HG03108 (cell line): ENCODE measurements around the gene NFATC1.

Experiments
- ATAC-seq: cut with Tn5 transposase; IDR thresholded peaks from one replicate; pipeline ENCODE4 v1.9.1; 2021; ENCODE audit warnings: moderate library complexity; ENCODE audit not compliant: unreplicated experiment

The NFATC1 gene

DNA sequence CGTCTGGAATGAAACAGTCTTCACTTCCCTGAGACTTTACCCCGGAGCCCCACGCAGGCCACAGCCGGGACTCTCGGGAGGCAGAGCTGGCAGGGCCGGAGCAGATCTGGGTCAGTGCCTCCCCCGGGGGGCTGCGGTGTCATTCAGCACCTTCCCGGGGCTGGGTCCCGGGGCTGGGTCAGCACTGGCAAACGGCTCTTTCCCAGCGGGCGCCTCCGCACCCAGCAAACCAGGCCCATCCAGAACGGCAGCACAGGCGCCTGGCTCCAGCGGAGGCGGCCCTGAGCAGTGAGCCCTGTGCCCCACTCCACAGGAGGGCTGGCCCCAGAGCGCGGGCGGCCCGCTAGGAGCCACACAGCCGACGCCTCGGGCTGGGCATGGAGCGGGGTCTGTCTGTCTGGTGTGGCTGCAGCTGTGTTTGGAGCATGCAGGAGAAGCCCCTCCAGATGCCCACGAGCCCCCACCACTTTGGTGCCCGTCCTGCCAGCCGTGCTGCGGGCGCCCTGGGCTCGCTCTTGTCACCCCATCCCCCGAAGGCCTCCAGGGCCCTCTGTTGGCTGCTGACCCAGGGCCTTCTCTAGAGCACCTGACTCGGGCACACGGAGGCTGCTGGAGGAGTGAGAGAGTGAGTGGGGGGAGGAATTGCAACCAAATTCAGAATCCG is 151.8 kb downstream of the NFATC1 start:
- ATAC-seq, result no peak

DNA sequence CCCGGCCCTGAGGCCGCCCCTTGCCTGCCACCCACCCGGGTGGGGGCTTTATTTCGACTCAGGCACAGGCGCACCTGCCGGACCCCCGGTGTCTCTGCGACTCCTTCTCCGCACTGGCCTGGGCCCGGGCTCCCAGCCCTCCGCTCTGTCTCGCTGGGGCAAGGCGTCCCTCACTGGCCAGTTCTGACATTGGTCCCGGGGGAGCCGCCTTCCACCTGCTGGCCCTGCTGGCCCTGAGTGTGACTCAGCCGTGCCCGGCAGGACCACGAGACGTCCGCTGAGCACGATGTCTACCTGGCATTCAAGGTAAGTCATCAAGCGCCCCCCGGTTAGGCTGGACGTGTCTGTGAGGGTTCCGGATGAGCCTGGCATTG is 152.3 kb downstream of the NFATC1 start:
- no peak for ATAC-seq

DNA sequence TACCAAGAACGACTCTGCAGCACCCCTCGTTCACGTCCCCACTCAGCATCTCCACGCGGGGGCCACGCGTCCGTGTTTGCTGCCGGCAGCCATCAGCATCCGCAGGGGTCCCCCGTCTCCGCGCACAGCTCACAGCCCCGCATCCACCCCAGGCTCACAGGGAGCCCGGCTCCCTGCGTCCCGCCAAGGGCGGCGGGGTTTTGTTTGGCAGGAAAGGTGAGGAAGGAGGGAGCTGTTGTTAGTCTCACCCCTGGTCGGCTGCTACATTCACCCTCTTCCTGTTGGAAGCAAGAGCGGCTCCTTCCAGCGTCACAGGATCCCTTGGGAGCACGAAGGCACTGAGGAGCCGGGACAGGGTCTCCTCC is 152.9 kb downstream of the NFATC1 start:
- no peak for ATAC-seq

DNA sequence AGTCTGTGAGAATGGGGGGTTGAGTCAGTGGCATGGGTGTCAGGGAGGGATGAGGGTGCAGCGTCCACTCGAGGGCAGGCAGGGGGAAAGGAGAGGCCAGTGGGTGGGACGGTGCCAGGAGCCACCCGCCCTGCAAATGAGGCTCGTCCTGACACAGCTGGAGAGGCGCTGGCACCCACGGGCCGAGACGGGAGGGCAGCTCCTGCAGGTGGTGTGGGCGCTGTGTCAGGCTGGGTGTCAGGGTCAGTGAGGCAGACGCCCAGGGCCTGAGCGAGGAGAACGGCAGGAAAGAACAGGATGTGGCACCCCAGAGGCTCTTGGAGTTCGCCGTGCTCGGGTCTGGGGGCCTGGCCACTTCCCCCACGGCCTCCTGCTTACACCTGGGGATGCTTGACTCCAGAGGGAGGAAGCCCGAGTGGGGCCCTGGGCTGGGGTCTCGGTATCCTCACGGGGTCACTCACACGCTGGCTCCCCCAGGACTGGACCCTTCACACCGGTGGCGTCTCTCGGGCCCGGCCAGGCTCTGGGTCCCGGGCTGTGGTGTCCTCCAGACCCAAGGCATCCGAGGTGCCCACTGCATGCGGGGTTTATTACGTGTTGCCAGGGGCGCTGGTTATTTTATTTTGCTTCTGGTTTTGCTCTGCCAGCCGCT is 153.4 kb downstream of the NFATC1 start:
- ATAC-seq, result no peak

DNA sequence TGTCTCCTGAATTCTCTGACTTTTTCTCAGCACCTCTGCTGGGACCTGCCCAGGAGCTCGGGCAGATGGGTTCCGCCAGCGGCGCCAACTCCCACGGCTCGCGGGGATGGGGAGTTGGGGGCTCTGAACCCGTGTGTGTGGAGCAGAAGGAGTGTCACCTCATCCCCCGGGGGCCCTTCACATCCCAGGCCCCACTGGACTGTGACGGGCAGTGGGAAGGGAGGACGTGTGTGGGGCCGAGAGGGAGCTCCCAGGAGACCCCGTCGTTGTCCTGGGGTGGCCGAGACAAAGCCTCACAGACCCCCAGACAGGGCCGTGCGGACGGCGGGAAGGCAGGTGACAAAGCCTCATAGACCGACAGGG is 153.9 kb downstream of the NFATC1 start:
- no peak for ATAC-seq

DNA sequence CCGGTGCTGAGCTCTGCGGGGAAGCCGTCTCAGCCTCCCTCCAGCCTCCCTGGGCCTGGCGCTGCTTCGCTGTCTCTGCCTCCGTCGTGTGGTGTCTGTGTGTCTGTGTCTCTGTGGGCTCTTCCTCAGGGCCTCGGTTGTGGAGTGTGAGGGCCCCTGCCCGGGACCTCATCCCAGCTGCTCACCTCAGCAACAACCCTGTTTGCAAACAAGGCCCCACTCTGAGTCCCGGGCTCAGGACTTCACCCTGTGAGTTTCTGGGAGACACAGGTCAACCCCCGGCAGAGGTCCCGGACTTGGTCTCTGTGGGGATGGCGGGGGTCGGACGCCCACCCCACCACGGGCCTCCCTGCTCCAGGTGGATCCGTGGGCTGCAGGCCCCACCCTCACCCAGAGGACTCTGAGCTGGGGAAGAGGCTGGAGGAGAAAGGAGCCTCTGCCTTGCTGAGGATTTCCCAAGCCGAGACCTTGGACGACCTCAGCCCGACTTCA is 156.5 kb downstream of the NFATC1 start:
- ATAC-seq, result no peak

DNA sequence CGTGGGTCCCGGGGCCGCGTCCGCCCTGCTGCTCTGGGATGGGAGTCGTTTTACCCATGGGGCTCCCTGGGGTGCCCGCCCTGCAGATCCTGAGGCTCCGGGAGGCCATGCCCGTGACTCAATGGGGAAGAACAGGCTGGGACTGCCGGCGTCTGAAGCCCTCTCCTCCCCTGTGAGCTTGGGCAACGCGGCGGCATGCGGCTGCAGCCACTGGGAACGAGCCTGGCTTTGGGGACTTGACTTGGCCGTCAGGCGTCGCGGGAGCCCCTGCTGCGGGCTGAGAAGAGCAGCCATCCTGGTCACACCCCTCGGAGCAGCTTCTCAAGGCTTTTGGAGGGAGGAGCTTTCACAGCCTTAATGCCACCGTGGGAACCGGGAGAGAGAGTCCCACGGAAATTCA is 157.0 kb downstream of the NFATC1 start:
- no peak for ATAC-seq

DNA sequence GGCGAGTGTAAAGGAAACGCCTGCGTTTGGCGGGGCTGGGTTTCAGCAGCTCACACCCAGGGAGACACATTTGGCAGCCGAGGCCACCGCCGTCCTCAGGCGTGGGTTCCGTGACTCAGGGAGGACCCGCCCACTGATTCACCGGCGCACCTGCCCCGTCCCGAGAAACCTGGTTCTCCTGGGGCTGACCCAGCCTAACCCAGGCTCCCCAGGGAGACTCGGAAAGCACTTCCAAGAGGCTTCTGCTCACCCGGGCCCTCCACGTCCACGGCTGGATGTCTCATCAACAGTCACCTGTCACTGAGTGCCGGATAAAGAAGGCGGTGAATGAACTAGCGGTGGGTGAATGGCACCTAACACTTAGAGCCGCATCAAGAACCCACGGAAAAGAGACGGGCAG is 157.4 kb downstream of the NFATC1 start:
- ATAC-seq, result no peak

DNA sequence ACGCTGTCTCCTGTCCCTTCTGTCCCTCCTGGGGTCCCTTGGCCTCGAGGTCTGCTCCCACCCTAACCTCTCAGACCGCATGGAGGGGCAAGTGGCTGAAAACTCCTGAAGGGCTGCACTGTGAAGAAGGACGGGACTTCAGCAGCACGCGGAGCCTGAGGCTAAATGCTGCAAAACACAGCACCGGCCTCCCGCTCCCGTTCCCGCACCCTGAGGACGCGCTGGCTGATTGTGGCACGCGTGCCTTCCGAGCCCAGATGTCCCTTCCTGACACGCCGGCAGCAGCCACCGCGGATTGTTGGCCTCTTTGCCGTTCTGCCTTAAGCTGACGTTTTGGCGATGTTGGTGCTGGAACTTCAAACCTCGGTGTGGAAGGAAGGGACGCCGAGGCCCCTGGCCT is 158.0 kb downstream of the NFATC1 start:
- ATAC-seq, result no peak

DNA sequence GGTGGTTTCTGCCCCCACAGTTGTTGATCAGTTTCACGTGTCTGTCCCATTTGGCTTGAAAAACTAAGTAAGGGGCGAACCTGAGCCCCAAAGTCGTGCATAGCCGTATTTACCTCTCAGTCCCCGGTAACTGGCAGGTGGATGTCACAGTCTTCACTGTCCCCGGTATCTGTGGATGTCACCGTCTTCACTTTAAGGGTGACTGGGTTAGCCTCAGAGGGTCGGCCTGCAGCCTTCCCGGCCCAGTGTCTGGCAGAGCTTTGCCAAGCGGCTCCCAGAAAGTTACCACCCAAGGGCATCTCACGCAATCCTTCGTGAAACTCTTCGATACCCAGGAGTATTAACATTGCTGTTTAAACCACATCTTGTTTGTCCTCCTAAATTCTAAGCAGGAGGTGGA is 158.6 kb downstream of the NFATC1 start:
- no peak for ATAC-seq

DNA sequence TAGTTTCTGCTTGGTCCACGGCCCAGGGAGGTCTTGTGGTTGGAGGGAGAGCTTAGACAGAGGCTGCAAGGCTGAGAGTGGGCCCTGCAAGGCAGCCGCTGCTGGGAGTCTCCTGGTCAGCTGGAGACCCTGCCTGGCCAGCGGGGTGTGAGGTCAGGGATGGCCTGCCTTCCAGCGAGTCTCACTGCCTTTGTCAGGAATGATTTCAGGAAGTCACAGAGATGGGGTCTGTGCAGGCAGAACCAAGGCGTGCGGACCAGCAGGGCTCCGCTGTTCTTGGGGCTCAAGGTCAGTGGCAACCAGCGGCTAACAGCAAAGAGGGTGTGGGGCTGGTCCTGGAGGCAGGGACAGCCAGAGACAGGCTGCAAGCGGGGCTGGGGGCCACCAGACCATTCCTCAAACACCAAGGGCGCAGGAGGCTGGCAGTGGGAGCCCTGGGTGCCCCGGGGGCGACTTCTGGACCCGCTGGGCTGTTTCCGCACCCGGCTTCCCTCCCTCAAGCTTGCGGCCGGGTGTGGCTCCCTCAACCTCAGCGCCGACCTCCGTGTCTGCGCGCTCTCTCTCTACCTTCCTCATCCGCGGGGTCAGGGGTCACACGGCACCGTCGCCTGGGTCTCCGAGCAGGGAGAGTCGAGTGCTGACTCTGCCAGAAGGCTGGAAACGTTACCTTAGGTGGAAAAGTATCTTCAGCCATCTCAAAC is 159.4 kb downstream of the NFATC1 start:
- ATAC-seq, result no peak

DNA sequence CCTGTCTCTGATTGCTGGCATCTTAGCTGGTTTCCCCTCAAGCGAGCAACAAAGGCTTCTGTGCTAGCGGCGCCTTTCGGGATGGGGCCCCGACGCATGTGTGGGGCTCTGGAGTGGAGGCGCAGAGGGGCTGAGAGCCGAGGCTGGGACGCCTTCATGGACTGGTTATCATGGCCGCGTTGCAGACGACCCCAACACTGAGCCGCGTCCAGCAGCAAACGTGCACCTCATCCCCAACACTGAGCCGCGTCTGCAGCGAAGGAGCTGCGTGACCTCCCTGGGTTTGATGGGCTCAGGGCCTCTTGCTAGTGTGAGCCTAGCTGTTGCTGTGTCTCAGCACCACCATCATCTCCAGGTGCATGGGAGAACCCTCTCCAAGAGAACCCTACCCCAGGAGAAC is 160.2 kb downstream of the NFATC1 start:
- ATAC-seq, result no peak

DNA sequence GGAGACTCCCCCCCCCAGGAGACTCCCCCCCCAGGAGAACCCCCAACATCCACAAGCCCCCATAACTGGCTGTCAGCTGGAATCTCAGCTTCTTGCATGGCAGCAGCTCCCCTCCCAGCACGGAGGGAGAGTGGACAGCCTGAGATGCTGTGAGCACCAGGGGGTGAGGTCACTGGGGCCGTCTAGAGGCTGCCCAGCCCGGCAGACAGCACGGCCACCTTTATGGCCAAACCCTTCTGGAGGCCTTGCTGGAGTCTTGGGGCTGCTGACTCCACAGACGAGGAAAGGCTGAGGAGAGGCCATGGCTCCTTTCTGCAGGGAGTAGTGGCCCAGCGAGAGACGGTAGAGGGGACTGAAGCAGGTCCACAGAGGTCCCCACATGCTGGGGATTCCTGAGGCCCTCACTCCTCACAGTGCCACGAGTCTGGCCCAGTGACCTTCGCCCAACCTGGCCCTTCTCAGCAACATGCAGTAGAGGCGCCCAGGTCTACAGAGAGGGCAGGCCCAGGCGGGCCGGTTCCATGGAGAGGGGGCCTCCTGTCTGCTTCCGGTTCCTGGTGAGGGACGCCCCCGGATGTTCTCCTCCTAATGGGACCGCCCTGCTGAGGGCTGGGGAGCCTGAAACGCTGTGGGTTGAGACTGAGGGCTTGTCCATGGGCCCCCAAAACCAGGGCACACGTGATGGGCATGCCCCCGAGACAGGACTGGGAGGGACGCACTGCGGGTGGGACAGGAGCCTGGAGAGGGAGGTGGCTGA is 161.3 kb downstream of the NFATC1 start:
- ATAC-seq, result no peak

DNA sequence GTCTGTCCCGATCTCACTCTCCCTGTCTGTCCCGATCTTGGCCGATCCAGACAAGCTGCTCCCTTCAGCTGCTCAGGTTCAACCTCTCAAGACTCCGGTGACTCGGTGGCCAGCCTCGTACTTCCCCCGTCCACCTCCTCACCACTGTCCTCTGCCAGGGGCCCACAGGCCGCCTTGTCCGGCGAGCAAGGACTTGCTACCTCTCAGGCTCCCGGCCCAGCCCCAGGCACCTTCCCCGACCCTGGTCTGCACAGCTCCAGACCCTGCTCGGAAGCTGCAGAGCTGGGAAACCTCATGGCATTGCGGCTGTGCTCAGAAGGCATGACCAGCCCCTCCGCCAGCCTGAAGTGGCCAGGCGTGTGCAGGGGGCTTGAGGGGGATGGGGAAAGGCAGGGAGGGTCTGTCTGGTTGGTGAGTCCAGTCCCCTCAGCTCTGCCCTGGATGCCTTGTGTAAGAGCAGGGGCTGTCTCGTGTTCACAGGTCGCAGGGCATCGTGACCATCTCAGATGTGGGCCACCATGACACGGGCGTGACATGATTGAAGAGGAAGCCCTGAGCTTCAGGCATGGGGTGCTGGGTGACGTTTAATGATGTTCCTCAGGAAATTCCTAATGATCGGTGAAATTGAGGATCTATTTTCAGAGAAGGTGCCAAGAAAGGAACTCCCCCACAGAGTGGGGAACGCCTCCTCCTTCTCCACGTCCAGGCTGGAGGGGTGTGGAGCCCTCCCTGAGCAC is 162.6 kb downstream of the NFATC1 start:
- ATAC-seq, result no peak

DNA sequence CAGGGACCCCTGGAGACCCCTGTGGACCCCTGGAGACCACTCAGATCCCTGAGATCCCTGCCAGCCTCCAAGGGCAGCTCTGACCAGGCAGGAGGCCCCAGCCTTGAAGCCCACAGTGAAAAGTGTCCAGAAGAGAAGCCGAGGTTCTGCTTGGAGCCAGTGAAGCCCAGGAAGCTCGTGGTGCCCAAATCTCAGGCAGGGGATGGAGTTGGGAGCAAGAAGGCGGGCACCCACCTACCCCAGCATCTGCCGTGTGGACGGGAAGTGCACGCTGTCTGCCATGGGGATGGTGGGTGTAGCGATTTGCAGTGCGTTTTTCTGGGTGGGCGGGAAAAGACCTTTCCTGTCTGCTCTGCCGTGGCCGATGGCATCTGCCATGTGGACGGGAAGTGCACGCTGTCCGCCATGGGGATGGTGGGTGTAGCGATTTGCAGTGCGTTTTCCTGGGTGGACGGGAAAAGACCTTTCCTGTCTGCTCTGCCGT is 163.2 kb downstream of the NFATC1 start:
- no peak for ATAC-seq

DNA sequence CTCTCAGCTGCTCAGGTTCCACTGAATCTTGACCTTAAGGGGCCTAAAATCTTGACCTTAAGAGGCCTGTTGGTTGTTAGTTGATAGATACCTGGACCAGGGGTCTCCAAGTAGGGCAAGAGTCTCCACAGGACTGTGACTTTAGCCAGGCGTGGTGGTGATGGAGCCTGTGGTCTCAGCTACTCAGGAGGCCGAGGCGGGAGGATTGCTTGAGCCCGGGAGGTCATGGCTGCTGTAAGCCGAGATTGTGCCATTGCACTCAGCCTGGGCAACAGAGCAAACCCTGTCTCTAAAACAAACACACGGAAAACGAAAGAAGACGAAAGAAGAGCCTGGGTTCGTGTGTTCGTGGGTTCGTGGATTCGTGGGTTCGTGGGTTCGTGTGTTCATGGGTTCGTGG is 163.7 kb downstream of the NFATC1 start:
- no peak for ATAC-seq

DNA sequence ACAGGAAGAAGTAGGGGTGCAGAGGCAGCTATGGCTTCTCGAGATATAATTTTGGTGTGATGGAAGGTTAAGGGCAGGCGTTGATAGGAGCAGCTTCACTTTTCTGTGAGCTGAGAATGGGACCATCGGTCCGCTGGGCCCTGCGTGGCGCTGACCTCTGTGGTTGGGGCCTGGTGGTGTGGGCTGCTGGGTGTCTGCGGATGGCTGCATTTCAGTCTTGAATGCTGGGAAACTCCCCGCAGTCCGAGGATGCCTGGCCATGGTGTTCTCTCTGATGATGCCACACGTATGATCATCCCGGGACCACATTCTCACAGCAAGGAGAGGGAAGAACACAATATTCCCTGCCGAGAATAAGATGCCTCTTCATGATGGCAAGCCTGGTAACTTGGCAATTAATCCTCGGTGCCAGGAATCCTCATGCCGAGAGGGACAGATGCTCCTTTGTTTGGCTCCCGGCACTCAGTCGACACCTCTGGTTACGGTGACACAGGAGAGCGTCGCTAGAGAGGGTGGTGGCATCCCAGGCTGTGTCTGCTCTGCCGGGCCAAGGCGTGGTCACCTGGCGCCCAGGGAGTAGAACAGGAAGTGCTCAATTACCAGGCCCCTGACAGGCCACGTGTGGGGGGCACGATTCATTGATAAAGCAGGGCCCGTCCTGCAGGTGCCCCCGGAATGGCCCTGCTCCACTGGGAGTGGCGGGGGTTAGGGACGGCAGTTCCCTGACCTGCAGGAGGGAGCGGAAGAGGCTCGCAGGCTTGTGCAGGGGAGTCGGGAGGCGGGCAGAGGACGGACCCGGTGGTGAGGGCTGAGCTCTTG is 164.5 kb downstream of the NFATC1 start:
- ATAC-seq, result no peak

DNA sequence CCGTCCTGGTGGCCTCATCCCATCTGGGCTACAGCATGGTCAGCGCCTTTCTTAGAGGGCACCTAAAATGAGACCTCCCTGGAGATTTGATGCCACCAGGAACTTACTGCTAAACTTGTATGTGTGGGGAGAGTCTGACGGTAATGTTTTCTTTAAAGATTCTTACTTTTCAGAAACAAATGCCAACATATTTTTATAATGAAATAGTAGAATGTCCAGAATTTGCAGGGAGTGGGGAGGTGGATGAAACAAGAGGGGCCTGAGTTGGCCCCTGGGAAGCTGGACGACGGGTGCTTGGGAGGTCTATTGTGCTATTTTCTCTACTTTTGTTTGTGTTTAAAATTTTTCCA is 165.1 kb downstream of the NFATC1 start:
- ATAC-seq, result no peak

DNA sequence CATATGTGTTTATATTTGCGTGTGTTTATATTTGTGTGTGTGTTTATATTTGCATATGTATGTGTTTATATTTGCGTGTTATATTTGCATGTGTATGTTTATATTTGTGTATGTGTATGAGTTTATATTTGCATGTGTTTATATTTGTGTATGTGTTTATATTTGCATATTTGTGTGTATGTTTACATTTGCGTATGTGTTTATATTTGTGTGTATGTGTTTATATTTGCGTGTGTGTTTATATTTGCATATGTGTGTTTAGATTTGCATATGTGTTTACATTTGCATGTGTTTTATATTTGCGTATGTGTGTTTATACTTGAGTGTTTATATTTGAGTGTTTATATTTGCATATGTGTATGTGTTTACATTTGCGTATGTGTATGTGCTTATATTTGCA is 168.2 kb downstream of the NFATC1 start:
- no peak for ATAC-seq

DNA sequence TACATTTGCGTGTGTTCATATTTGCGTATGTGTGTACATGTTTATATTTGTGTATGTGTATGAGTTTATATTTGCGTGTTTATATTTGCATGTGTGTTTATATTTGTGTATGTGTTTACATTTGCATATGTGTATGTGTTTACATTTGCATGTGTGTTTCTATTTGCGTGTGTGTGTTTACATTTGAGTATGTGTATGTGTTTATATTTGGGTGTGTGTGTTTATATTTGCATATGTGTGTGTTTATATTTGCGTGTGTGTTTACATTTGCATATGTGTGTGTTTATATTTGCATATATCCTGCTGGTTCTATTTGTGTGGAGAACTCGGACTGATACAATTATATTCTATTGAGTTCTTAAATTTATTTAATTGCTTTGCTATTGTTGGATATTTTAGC is 168.7 kb downstream of the NFATC1 start:
- ATAC-seq, result no peak
